ENCODE data around the gene RUNX1. TPM values are rescaled to one million over a fixed set of nuclear protein-coding genes. Genes with fewer than 3 reads are reported as not detected.

The RUNX1 gene
- total RNA-seq, 2 donors from 2014 or later, result 23.0 to 25.8 TPM

DNA sequence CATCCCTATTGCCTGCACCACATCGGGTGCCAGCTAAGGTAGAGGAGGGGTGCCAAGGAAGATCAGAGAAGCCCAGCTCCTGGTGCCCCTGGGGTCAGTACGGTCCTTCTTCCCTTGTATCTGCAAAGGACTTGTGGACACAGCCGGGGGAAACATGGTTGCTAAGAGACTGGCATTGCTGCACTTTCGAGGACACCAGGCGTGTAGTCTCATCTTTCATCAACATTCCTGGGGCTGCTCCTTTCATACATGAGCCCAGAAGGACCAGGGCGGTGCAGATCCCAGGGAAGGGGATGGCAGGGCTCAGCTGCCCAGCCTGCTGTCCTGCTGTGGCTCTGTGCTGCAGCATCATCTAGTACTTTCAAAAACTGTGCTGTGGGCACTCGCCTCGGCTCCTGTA is 61.0 kb downstream of the RUNX1 start:
- H3K27ac ChIP-seq, result no peak overlapping the region

DNA sequence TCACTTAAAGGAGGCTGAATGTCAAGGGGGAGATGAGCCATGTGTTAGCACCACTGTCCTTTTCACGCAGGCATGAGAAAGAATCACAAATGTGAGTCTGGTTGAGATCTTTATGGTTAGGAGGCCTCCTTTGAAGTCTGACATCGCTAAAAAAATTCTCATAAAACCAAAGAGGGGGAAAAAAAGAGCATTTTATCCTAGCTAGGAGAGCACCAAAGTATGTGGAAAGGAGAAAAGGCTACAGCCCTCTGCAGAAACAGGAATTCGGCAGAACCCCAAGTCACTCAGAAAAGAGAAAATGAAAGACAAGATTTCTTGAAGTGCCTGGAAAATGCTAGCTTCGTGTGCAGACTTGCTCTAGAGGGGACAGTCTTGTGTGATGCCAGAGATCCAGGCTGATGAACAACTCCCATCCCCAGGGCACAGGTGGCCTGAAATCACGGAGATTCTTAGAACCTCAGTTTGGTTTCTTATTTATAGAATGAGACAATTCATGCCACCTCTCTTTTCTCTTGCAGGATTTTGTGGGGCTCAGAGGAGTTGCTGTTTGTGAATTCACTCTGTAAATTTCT is 61.5 kb downstream of the RUNX1 start:
- Histone ChIP-seq H3K27ac (no peak overlapping the region), H3K4me3 (no peak overlapping the region), H3K27me3 (replicated peaks; ENCODE audit: insufficient read depth) (no peaks in the 10 kb centered on the region), H3K36me3 (no peaks in the 10 kb centered on the region), H3K9me3 (no peaks in the 10 kb centered on the region), H3K4me1 (replicated peaks) (no peaks in the 10 kb centered on the region)
- TF ChIP-seq POLR2AphosphoS5 (IDR thresholded peaks at IDR 0.05) (no peak), POLR2A (IDR thresholded peaks at IDR 0.05) (no peak), CTCF (IDR thresholded peaks at IDR 0.05) (no peak)
- 30% methylated on average over 5 of the region's 5 CpGs for WGBS
- DNase-seq (ENCODE audit: low spot score), result no peak
- intact Hi-C loops (cut with DNase I), result no loop called here

More for the DNA sequence above, 61.0 kb downstream of the RUNX1 start:
- Histone ChIP-seq H3K4me1 (replicated peaks) (no peaks in the 10 kb centered on the region), H3K4me3 (no peak overlapping the region), H3K36me3 (no peaks in the 10 kb centered on the region), H3K27me3 (replicated peaks; ENCODE audit: insufficient read depth) (no peaks in the 10 kb centered on the region), H3K9me3 (no peaks in the 10 kb centered on the region)
- DNase-seq (ENCODE audit: low spot score), result no peak
- WGBS, result 80% methylated on average over 8 of the region's 8 CpGs
- TF ChIP-seq POLR2A (IDR thresholded peaks at IDR 0.05) (no peak), CTCF (IDR thresholded peaks at IDR 0.05) (no peak), POLR2AphosphoS5 (IDR thresholded peaks at IDR 0.05) (no peak)
- intact Hi-C loops (cut with DNase I), result no loop called here

DNA sequence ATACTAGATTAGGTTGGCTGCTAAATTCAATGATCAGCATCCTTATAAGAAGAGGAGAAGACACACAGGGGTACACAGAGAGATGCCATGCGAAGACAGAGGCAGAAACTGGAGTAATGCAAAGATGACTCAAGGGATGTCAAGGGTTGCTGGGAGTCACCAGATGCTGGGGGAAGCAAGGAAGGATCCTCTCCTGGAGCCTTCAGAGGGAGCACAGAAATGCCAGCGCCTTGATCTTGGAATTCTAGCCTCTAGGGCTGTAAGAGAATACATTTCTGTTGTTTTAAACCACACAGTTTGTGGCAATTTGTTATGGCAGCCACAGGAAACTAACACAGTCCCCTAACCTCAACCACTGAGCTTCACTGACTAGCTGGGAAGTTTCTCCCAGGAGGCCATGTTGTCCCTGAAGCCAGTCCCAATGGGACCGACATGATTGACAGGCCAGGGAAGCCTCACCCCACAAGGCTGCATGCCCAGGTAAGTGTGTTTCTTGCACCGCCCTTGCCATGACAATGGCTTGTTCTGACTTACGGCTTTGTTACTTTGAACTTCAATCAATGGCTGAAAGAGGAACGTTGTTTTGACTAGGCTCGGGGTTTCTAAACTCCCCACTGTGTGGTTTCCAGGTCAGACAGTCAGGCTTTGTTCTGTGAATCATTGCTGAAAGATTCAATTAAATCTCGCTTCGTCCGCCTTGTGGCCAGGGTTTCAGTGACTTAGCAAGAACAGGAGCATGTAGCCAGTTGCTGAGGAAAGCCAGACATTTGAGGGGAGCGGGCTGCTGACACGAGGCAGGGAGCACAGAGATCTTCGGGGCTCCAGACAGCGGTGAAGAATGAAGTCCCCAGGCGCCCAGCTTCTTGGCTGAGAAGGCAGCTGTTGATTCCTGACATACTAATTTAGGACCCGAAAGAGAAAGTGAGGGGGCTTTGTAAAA is 62.3 kb downstream of the RUNX1 start:
- intact Hi-C loops (cut with DNase I), result no loop called here
- Histone ChIP-seq H3K27me3 (replicated peaks; ENCODE audit: insufficient read depth) (no peaks in the 10 kb centered on the region), H3K4me1 (replicated peaks) (no peaks in the 10 kb centered on the region), H3K9me3 (no peaks in the 10 kb centered on the region), H3K4me3 (no peak overlapping the region), H3K27ac (no peak overlapping the region), H3K36me3 (no peaks in the 10 kb centered on the region)
- 63% methylated on average over 16 of the region's 16 CpGs for WGBS
- no peak for DNase-seq (ENCODE audit: low spot score)
- TF ChIP-seq CTCF (IDR thresholded peaks at IDR 0.05), result no peak

GRCh38 chr21:34984356-34985058 is 64.6 kb downstream of the RUNX1 start:
- DNase-seq (ENCODE audit: low spot score), result no peak
- intact Hi-C loops (cut with DNase I), result no loop called here
- H3K27ac ChIP-seq, result no peak overlapping the region
- no peaks in the 10 kb centered on the region for H3K27me3 ChIP-seq (replicated peaks; ENCODE audit: insufficient read depth)
- no peaks in the 10 kb centered on the region for H3K4me1 ChIP-seq (replicated peaks)
- no peak for TF ChIP-seq CTCF (IDR thresholded peaks at IDR 0.05)
- no peak for TF ChIP-seq POLR2A (IDR thresholded peaks at IDR 0.05)
- TF ChIP-seq POLR2AphosphoS5 (IDR thresholded peaks at IDR 0.05), result no peak
- H3K4me3 ChIP-seq, result no peak overlapping the region
- no peaks in the 10 kb centered on the region for H3K9me3 ChIP-seq
- WGBS, result 90% methylated on average over 3 of the region's 3 CpGs
- no peaks in the 10 kb centered on the region for H3K36me3 ChIP-seq
